Activated T-cell treated with anti-CD3 and anti-CD28 coated beads, Interleukin-2, amount 50 U/mL, for 4 hours (primary cell): Measurements from ENCODE around the gene SPP1. TPM values are rescaled to one million over a fixed set of nuclear protein-coding genes. Genes with fewer than 3 reads are reported as not detected.
"Not testable (repeated sequence)": the region's sequence is repeated elsewhere in the genome, so short reads cannot be mapped to it uniquely, and the experiment has no call there.

Experiments used
- ATAC-seq, 2 donors: fragments of 200-7000 bp; cut with Tn5 transposase; one replicate each; pipeline ENCODE4 v1.10.0; 2021
- DNase-seq: peaks from one replicate; pipeline ENCODE4 v3.0.0-alpha.2; 2020
- H3K27me3 Mint-ChIP-seq: one replicate; pipeline ENCODE4 v1.8.0; 2021; ENCODE audit warnings: low read depth, mixed read lengths
- H3K36me3 Mint-ChIP-seq: one replicate; pipeline ENCODE4 v1.8.0; 2022; ENCODE audit warnings: mixed read lengths; ENCODE audit not compliant: insufficient read depth
- H3K4me1 Mint-ChIP-seq: one replicate; pipeline ENCODE4 v1.8.0; 2021; ENCODE audit warnings: low read depth, mixed read lengths
- H3K4me3 Mint-ChIP-seq: one replicate; pipeline ENCODE4 v1.8.0; 2021; ENCODE audit warnings: mild to moderate bottlenecking, moderate library complexity, mixed read lengths
- H3K9me3 Mint-ChIP-seq: one replicate; pipeline ENCODE4 v1.8.0; 2021; ENCODE audit warnings: mixed read lengths
- total RNA-seq, 3 donors: library from RNA; stranded (reverse); gene quantifications; one replicate each; pipeline ENCODE4 v1.2.1, GENCODE V29; 2021

SPP1 gene
- total RNA-seq, 3 donors from 2014 or later = 0.63 to 0.87 (median 0.81) TPM

- no peak for ATAC-seq
- H3K4me3 Mint-ChIP-seq = no peak overlapping the region
- H3K27me3 Mint-ChIP-seq = peaks cover 3% of the 10 kb centered on the region
- no peaks in the 10 kb centered on the region for H3K36me3 Mint-ChIP-seq
- no peak for DNase-seq
- H3K9me3 Mint-ChIP-seq = no peaks in the 10 kb centered on the region
- H3K4me1 Mint-ChIP-seq = peaks cover 16% of the 10 kb centered on the region
Observed at GRCh38 chr4:88012647-88013046, 37.1 kb downstream of the SPP1 start.

GRCh38 chr4:88014386-88014905 lies 38.9 kb downstream of the SPP1 start:
- no peak for ATAC-seq
- Mint-ChIP-seq H3K4me3 (no peak overlapping the region), H3K9me3 (no peaks in the 10 kb centered on the region), H3K4me1 (peaks cover 6% of the 10 kb centered on the region), H3K27me3 (no peaks in the 10 kb centered on the region), H3K36me3 (no peaks in the 10 kb centered on the region)
- no peak for DNase-seq

GRCh38 chr4:88015659-88016295 lies 40.3 kb downstream of the SPP1 start:
- Mint-ChIP-seq H3K36me3 (no peaks in the 10 kb centered on the region), H3K27me3 (no peaks in the 10 kb centered on the region), H3K4me3 (no peak overlapping the region), H3K9me3 (no peaks in the 10 kb centered on the region), H3K4me1 (peaks cover 2% of the 10 kb centered on the region)
- DNase-seq (no peak), ATAC-seq (no peak)

GRCh38 chr4:88017516-88018297 lies 42.2 kb downstream of the SPP1 start:
- DNase-seq (no peak), ATAC-seq (no peak)
- H3K9me3 Mint-ChIP-seq = no peaks in the 10 kb centered on the region
- H3K27me3 Mint-ChIP-seq = no peaks in the 10 kb centered on the region
- no peak overlapping the region for H3K4me3 Mint-ChIP-seq
- peaks cover 5% of the 10 kb centered on the region for H3K36me3 Mint-ChIP-seq
- no peaks in the 10 kb centered on the region for H3K4me1 Mint-ChIP-seq

GRCh38 chr4:88018466-88018865 lies 43.0 kb downstream of the SPP1 start:
- Mint-ChIP-seq H3K4me1 (no peaks in the 10 kb centered on the region), H3K36me3 (peaks cover 5% of the 10 kb centered on the region), H3K4me3 (no peak overlapping the region), H3K9me3 (no peaks in the 10 kb centered on the region), H3K27me3 (no peaks in the 10 kb centered on the region)
- DNase-seq (no peak), ATAC-seq (no peak)

- DNase-seq (no peak), ATAC-seq (no peak)
- no peak overlapping the region for H3K4me3 Mint-ChIP-seq
- no peaks in the 10 kb centered on the region for H3K27me3 Mint-ChIP-seq
- H3K4me1 Mint-ChIP-seq = no peaks in the 10 kb centered on the region
- H3K36me3 Mint-ChIP-seq = peaks cover 14% of the 10 kb centered on the region
- peaks cover 9% of the 10 kb centered on the region for H3K9me3 Mint-ChIP-seq
Observed at GRCh38 chr4:88021824-88022223, 46.3 kb downstream of the SPP1 start.

GRCh38 chr4:88022289-88022688 lies 46.8 kb downstream of the SPP1 start:
- Mint-ChIP-seq H3K4me1 (no peaks in the 10 kb centered on the region), H3K9me3 (peaks cover 10% of the 10 kb centered on the region), H3K27me3 (no peaks in the 10 kb centered on the region), H3K36me3 (peaks cover 14% of the 10 kb centered on the region), H3K4me3 (no peak overlapping the region)
- no peak for ATAC-seq
- no peak for DNase-seq

- DNase-seq = not testable (repeated sequence)
- H3K36me3 Mint-ChIP-seq = peaks cover 21% of the 10 kb centered on the region
- peaks cover 16% of the 10 kb centered on the region for H3K9me3 Mint-ChIP-seq
Observed at GRCh38 chr4:88025868-88026661, 50.6 kb downstream of the SPP1 start.

GRCh38 chr4:88027611-88028608 lies 52.4 kb downstream of the SPP1 start:
- H3K4me3 Mint-ChIP-seq = no peak overlapping the region
- peaks cover 16% of the 10 kb centered on the region for H3K9me3 Mint-ChIP-seq
- ATAC-seq (peak; percentile 62 to 75), DNase-seq (no peak)
- H3K27me3 Mint-ChIP-seq = no peaks in the 10 kb centered on the region
- H3K36me3 Mint-ChIP-seq = peaks cover 15% of the 10 kb centered on the region
- H3K4me1 Mint-ChIP-seq = peaks cover 12% of the 10 kb centered on the region

More at GRCh38 chr4:88025868-88026661, 50.6 kb downstream of the SPP1 start:
- not testable (repeated sequence) for ATAC-seq, H3K4me3 Mint-ChIP-seq, H3K27me3 Mint-ChIP-seq
- H3K4me1 Mint-ChIP-seq = peaks cover 12% of the 10 kb centered on the region

GRCh38 chr4:88028946-88029345 lies 53.4 kb downstream of the SPP1 start:
- H3K9me3 Mint-ChIP-seq = peaks cover 16% of the 10 kb centered on the region
- no peaks in the 10 kb centered on the region for H3K27me3 Mint-ChIP-seq
- peaks cover 15% of the 10 kb centered on the region for H3K36me3 Mint-ChIP-seq
- H3K4me1 Mint-ChIP-seq = peaks cover 12% of the 10 kb centered on the region
- ATAC-seq = no peak
- no peak for DNase-seq
- no peak overlapping the region for H3K4me3 Mint-ChIP-seq

- no peaks in the 10 kb centered on the region for H3K27me3 Mint-ChIP-seq
- DNase-seq (no peak), ATAC-seq (no peak)
- H3K9me3 Mint-ChIP-seq = peaks cover 16% of the 10 kb centered on the region
- H3K4me3 Mint-ChIP-seq = no peak overlapping the region
- H3K4me1 Mint-ChIP-seq = peaks cover 12% of the 10 kb centered on the region
- peaks cover 15% of the 10 kb centered on the region for H3K36me3 Mint-ChIP-seq
Observed at GRCh38 chr4:88029556-88029955, 54.0 kb downstream of the SPP1 start.

- peaks cover 14% of the 10 kb centered on the region for H3K36me3 Mint-ChIP-seq
Observed at GRCh38 chr4:88030565-88031310, 55.2 kb downstream of the SPP1 start.

More at GRCh38 chr4:88030565-88031310, 55.2 kb downstream of the SPP1 start:
- Mint-ChIP-seq H3K27me3 (no peaks in the 10 kb centered on the region), H3K4me3 (no peak overlapping the region), H3K9me3 (peaks cover 14% of the 10 kb centered on the region), H3K4me1 (peaks cover 12% of the 10 kb centered on the region)
- no peak for ATAC-seq
- DNase-seq = no peak
